Activated CD8-positive, alpha-beta memory T cell treated with anti-CD3 and anti-CD28 coated beads for 1 hour (primary cell): ENCODE measurements around the gene NOTCH2NLA.
"Not testable (repeated sequence)": the region's sequence is repeated elsewhere in the genome, so short reads cannot be mapped to it uniquely, and the experiment has no call there.

Source experiments
- DNase-seq, 2 donors: peaks; one replicate each; pipeline ENCODE4 v3.0.0-alpha.2; 2020; ENCODE audit warnings: low read depth in 1 of 2; ENCODE audit errors: extremely low read depth in 1 of 2

Gene NOTCH2NLA

DNA sequence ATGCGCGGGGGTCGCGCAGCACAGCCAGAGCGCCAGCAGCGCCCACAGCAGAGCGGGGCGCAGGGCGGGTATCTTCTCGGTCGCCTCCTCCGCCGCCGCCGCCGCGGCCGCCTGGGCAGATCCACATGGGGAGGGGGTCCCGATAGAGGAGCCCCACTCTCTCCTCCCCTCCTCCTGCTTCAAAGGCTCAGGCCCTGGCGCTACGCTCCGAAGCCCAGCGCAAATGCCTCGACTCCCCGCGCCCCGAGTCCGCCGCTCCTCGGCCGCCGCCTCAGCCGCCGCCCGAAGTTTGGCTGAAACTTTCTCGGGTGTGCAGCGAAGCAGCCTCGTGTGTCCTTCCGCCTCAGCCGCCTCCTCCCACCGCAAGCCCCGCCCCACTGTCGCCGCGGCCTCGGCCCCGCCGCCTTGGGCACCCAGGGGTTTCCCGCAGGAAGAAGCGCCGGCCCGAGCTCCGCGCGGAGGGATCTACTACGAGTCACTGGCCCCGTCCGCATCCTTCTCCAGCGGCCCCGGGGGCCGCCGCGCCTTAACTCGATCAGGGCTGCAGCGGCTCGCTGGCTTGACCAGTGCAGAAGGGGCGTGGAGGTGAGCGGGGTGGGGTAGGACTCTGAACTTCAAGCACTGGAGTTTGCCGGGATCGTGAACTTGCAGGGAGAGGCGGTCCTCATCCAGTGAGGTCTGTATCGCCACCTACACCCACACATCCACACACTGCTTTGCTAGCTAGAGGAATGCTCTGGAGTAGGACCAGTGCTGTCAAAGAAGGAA, at the start of gene NOTCH2NLA:
NOTCH2NLA (minus strand) TSS at position 312 of the 768 bp plus-strand sequence. CDS start 39,684 bp downstream, outside the sequence.
- DNase-seq: peak in 1 of 2 donors; percentile 7

DNA sequence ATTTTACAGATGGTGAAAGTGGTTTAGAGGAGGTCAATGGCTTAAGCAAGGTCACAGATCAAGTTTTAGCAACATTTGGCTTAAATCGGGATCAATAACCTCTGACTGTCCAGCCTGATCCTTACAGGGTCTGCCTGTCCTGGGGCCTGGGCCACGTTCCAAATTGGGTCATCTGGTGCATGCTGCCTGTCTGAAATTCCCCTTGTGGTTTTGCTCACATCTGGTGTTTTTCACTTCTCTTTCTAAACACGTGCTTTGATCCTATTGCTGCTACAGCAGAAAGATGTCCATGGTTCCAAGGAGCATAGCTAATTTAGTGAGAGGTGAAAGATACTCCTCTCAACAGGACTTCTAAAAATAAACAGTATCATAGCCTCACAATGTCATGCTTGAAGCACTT, 49.5 kb upstream of the NOTCH2NLA start:
- DNase-seq: not testable (repeated sequence)

DNA sequence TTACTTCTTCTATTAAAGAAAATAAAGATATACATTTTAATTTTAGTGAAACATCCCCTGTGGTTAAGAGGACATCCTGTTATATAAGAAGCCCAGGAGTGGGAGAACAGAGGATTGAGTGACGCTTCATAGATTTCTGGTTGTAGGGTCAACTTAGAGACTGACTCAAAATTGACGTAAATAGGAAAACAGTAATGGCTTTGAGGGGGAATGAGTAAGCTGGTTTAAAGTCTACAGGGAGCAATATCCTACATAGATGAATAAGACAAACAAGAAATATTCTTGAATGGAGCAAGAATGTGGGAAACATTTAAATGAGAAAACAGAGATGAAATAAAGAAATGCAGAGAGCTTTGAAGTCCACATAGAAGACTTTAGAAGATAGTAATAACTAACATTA, 48.3 kb upstream of the NOTCH2NLA start:
- DNase-seq: not testable (repeated sequence)

DNA sequence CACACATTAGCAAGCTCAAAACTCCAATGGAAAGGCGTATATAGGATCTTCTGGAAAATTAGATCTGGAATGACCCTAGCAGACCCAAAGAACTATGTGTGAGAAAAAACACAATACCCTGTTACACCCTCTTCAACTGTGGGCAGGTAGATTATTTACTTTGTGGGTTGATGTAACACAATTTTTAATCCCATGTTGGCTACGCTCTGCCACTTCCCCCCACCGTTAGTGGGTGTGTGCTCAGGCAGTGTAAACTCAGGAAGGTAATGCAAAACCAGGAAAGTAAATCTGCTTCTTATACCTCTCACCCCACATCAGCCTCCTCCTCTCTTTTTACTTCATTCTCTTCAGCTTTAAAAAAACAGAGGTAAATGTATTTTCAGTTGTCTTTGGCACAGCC, 45.3 kb upstream of the NOTCH2NLA start:
- not testable (repeated sequence) for DNase-seq

DNA sequence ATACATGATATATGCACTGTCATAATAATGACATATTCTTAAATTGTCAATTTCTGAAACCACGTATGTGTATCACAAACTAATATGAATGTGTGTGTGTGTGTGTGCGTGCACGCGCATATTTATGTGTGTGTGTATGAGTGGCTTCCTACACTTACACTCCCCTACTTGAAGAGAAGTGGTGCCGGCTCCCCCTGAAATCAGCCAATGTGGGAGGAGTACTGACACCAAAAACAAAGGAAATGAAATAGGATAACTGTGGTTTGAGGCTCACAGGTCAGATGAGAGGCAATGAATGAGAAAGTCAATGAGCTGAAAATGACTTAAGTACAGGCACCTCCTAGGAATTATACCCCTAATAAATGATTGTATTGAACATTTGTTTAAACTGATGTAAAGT, 44.4 kb upstream of the NOTCH2NLA start:
- not testable (repeated sequence) for DNase-seq

DNA sequence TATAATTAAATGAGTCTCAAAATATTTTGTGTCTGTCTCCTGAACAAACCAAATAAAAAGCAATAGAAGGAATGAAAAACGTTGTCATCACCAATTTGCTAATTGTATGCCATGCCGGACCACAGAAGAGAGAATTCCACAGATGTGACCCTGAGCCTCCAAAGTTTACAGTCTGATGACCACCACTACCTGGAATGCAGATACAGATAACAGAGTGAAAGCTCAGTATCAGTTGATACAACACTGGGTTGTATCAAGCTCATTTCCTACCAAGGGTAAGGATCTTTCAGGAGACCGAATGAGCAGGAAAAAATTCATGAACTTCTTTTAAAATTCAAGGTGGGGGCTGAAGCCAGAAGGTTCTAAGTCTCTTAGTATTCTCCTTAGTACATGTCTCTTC, 43.9 kb upstream of the NOTCH2NLA start:
- not testable (repeated sequence) for DNase-seq

DNA sequence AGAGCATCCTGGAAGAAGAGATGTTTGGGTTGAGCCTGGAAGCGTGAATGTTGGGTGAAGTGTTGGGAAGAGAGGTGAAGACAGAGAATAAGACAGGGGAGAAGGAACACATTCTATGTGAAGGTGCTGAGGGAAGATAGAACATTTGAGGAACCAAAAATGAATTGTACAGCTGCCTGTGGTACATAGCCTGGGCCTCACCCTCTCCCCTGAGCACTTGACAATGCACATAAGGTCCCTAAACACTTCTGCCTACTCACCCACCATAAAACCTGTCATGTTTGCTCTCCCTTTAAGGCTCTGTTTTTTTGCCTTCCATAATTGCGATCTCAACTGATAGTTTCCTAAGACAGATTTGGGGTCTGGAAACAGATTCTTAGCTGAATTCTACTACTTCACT, 43.2 kb upstream of the NOTCH2NLA start:
- DNase-seq: not testable (repeated sequence)

DNA sequence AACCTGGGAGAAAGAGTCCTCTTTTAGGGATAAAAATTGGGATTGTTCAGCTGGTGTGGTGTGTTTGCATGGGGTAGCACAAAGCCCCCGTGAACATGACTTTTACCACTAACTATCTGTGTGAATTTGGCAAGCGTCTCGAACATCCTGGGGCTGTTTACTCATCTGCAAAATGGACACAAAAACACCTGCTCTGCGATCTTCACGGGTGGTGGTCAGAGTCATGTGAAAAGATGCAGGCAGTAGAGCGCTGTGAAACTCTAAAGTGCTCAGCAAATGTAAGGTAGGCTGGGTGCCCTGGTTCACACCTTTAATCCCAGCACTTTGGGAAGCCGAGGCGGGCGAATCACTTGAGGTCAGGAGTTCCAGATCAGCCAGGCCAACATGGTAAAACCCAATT, 41.3 kb upstream of the NOTCH2NLA start:
- DNase-seq: not testable (repeated sequence)

DNA sequence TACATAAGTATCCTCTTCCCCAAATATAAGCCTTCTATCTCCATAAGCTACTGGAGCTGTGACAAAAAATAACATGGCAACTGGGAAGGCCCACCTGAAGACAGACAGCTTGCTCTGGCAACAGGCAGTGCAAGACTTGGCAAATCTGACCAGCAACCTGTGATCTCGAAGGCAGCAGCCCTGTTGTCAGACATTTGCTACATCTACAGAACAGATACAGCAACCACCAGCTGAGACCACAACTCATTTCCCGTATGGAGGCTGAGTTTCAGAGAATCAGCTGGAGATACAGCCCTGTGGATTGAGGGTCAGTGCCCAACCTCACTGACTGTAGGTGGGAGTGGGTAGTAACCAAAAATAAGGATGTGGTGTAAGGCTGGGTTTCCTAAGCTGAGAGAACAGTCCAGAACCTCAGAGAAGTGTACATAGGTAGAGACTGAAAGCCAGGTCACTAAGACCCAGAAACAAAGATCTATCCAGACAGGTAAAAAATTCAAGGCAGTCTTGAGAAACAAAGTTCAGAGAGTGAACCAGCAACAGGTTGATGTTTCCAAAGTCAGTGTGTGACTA, 37.4 kb upstream of the NOTCH2NLA start:
- DNase-seq: not testable (repeated sequence)

DNA sequence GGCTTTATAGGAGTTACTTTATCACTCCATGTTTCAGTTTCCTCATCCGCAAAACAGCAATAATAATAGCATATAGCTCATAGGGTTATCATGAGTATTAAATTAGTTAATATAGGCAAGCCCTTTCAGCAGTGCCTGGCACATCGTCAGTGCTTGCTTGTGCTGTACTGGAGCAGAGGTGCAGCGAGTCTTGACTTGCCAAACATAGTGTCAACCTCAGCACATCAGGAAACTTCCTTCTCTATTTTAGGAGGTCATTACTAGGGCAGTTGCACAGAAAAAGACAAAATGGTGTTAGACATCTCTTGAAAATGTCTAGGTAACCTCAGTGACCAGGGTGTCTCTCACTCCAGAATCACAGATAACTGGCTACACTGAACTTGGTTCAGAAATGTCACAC, 35.9 kb upstream of the NOTCH2NLA start:
- DNase-seq: not testable (repeated sequence)

DNA sequence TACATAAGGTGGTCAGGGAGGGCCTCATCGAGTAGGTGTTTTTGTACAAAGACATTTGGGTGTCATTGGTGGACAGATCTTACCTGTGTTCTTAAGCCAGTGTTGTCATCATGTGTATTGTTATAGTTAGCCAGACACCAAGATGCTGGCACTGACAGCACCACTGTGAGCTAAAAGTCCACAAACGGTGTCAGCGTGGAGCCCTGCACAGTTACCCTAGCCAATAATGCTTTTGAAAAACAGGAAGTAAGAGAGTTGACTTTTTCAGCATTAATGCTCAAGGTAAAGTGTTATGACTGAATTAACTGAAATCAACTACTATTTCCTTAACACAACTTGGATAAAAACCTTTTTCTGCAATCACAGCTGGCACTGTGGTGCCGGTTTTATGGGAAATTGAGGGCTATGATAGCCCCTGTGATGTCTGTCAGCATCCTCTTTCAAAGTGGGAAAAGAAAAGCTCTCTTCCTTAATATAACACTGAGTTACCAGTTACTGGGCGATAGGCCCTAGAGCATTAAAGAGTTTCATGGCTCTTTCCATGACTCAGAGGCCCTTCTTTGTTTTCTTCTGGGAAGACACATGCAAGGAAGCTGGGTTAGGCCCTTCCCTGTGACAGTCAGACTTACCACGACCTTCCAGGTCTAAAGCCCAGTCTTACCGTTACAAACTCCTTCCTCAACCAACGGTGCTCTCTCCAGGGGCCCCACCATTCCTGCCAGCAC, 31.3 kb upstream of the NOTCH2NLA start:
- DNase-seq: not testable (repeated sequence)

DNA sequence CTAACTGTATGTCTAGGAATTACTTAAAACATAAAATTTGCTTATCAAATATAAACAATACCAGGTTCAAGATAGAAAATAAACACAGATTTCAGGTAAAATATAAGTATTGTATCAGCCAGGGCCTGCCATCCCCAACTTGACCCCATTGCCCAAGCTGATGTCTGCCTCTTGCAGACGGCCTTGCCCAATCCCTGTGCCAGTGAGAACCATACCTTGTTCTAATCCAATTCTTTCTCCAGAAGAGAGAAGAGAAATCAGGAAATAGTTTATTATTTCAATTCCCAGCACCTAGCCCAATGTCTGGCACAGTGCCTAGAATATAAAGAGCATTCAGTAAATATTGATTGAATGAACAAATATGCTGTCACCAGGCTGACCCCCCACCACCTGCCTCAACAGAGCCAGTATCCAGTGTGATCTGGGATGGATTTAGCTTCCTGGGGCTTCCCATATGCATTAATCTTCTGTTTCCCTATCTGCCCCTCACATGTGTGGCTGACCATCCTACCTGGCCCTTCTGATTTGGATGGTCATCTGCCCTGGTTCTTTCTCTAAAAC, 29.3 kb upstream of the NOTCH2NLA start:
- DNase-seq: not testable (repeated sequence)

DNA sequence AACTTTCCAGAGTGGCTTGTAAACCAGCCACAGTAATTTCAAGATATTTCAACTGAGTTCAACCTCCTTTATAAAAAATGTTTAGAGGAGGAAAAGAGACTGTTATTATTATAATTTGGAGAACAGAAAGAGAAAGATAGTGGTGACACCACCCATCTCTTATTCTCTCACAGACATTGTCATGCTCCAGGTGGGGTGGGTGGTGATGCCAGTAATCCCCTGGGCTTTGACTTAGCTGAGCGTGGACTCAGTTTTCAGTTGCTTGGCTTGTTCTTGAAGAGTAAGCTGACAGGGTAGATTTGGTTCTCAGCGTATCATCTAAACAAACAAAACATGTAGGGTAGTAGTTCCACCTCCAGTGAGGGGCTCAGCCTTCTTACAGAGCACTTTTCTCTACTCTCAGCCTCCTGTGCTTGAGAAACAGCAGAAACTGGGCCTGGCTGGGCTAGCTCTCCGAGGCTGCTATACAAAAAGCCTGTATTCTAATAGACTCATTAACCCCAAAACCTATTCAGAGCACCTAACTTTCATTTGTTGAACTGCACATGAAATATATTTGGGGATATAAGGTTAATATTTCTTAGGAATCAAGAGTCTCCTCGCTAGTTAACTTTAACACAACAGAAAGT, 25.9 kb upstream of the NOTCH2NLA start:
- DNase-seq: not testable (repeated sequence)

DNA sequence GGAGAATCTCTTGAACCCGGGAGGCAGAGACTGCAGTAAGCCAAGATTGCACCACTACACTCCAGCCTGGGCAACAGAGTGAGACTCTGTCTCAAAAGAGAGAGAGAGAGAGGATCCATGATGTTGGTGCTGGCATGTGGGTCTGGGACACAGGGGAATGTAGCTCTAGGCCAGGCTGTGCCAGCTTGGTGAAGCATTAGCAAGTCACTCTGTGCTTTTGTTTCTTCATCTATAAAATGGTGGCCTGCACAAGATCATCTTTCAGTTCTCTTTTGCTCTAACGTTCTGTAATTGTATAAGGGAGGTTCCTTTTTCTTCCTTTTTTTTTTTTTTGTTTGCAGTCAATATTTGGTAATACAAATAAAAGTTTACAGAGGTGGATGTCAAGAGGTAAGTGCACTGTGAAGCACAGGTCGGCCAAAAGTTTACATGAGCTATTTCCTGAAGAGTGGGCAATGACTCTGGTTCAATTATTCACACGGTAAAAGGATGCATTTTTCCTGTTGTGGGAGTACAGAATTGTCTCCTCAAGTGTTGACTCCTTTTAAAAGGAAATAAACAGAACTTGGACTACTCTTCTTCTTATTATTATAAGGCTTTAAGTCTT, 24.5 kb upstream of the NOTCH2NLA start:
- not testable (repeated sequence) for DNase-seq

DNA sequence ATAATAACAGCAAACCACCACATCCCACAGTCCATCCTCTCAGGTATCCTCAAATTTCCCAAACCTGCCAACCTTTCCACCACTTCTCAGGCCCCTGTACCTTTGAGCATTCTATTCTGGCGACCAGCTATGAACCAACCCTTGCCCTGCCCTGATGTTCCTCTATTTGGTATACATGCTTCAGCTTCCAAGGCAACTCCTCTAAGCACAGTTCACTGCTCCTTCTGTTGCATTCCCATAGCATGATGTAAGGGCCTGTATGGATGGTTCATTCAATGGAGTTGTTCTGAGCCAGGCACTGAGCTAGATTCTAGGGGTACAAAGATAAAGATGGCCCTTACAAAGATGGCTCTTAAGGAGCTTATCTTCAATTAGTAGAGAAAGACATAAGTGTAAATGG, 22.7 kb upstream of the NOTCH2NLA start:
- DNase-seq: not testable (repeated sequence)

DNA sequence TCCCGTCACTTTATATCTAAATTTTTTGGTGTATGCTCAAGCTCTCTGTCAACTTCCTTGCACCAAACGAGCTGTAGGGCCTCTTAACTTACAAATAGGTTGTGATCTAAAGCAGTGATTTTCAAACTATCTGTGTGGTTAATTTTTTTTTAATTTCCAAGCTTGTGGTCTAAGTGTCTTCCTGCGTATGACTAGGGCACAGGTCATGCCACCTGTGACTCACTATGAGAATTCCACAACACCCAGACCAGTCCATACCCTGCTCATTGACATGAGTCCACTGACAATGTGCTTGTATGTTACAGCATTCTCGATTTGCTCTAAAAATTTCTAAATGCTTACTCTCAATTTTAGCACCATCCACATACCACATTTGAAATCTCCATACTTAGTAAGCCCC, 19.8 kb upstream of the NOTCH2NLA start:
- DNase-seq: not testable (repeated sequence)

DNA sequence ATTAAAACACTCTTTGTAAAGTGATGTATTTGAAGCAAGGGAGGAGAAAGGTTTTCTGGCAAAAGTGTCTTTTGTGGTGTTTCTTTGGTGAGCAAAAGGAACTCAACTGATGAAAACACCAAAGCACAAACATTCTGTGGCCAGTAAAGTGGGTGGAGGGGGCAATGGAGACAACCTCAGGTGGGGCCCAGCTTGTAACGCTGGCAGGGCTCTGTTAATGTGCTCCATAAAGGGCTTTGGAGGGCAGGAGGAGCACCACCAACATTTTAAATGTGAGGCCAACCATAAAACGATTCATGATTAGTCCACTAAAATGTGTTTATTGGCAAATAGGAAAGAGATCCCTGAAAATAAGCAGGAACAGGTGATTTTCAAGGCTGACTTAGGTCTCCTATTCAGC, 7.8 kb upstream of the NOTCH2NLA start:
- not testable (repeated sequence) for DNase-seq

DNA sequence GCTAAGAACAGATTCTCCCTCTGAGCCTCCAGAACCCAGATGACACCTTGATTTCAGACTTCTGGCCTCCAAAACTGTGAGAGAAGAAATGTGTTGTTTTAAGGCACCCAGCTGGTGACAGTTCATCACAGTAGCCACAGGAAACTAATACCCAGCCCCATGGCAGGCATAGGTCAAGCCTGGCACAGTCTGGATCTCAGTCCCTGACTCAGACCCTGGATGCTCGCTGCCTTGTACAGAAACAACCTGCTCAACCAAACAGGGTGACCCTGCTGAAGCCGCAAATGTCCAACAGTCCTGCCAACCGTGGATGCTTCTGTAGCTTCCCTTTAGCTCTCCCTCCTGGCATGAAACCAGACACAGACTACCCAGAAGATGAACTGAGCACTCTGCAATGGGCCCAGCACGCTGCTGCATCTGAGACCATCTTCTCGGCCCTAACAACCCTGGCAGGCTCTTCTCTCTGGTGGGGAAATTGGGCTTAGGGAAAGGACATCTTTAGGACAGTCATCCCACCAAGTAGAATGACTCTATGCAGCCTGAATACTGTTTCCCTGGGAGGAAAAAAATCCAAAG, 7.3 kb upstream of the NOTCH2NLA start:
- not testable (repeated sequence) for DNase-seq

DNA sequence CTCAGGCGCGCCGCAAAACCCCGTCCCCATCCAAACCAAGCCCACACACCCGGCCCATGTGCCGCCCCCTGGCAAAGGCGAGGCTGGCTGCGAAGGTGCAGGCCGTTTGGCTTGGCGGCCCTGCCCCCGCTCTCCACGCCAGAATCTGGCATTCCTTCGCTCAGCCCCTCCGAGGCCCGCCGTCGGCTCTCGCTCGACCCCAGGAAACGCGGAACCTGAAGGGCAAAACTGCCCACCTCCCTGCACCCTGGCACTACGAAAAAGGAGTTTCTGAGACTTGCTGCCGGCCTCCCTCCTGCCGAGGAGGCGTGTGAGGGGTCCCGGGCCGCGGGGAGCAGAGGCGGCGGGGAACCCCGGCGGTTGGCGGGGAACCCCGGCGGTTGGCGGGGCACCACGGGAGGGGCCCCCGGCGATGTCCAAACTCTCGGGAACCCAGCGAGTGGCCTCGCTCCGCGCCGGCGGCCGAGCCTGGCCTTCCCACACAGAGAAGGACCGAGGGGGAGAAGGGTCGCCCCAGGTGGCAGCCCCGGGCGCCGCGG, 608 bp downstream of the NOTCH2NLA start:
- not testable (repeated sequence) for DNase-seq

DNA sequence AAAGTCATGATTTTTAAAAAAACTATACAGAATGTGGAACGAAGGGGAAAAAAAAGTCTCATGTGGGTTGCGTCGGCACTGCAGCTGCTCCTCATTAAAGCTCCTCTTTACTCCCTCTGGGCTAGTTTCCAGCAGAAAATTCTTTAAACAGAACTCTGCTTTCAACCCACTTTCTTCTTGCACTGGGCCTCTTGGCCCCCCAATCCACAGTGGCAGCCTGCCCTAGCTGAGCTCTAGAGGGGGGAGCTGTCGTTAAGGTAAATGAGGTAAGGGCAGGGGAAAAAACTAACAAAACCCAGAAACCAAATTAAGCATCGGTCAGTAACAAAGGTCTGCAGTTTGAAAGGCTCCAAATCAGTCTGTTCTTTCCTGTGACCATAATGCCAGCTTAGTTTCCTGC, 54.3 kb downstream of the NOTCH2NLA start:
- DNase-seq: not testable (repeated sequence)
